Tongue (tissue), 2 donors: ENCODE data around the gene ZNF280A. TPM values are rescaled to one million over a fixed set of nuclear protein-coding genes. Genes with fewer than 3 reads are reported as not detected.
"Not testable (repeated sequence)": the region's sequence is repeated elsewhere in the genome, so short reads cannot be mapped to it uniquely, and the experiment has no call there.

Source experiments
- DNase-seq: peaks from one replicate; pipeline ENCODE4 v3.0.0-alpha.2; 2015
- total RNA-seq: library from RNA; depleted of rRNA; stranded (reverse); fragments of >200 nt; gene quantifications from one replicate; pipeline ENCODE4 v1.2.3, GENCODE V29; 2014

ZNF280A gene
- total RNA-seq, 1 donor from 2014 or later, result not detected

- DNase-seq, result not testable (repeated sequence)
These were observed 9.2 kb downstream of the ZNF280A start for GRCh38 chr22:22510833-22511232.

DNA sequence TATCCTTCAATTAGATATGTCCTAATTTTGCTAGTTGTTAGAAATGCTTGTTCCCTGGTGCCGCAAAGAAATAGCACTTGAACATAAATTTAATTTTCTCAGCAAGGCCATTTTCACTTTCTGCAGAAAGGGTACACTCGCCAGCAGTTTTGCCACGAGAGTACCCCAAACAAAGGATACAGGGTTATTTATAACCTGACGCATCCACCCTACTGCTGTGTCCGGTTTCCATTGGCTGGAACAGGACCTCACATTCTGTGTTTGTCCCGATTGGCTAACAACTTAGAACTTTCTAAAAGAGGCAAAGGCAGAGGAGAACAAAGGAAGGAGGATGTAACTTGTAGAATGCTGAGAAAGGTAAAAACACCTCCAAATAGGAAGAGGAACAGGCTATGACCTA lies 10.2 kb downstream of the ZNF280A start:
- DNase-seq, result not testable (repeated sequence)

GRCh38 chr22:22508274-22509176 lies 11.5 kb downstream of the ZNF280A start, which contains the start of gene ZNF280B:
ZNF280B (minus strand) TSS chr22:22508742; CDS start chr22:22489398, 19,344 bp downstream.
- DNase-seq, result peak; percentile 89

- no peak for DNase-seq
These were observed 12.3 kb downstream of the ZNF280A start for GRCh38 chr22:22507743-22508273.

- DNase-seq, result no peak
These were observed 13.3 kb downstream of the ZNF280A start for GRCh38 chr22:22506736-22507135.

DNA sequence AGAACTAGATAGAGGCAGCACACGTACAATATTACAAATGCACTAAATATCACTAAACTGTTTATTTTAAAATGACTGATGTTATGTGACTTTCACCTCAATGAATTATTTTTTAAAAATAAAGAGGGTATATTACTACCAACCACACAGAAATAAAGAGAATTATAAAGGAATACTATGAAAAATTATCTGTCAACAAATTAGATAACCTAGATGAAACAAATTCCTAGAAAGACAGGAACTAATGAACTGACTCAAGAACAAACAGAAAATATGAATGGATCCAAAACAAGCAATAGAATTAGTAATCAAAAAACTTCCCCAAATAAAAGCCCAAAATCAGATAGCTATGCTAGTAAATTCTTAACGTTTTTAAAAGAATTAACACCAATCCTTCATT lies 21.8 kb downstream of the ZNF280A start:
- DNase-seq, result no peak

- DNase-seq, result not testable (repeated sequence)
These were observed 28.5 kb downstream of the ZNF280A start for GRCh38 chr22:22491589-22491988.

DNA sequence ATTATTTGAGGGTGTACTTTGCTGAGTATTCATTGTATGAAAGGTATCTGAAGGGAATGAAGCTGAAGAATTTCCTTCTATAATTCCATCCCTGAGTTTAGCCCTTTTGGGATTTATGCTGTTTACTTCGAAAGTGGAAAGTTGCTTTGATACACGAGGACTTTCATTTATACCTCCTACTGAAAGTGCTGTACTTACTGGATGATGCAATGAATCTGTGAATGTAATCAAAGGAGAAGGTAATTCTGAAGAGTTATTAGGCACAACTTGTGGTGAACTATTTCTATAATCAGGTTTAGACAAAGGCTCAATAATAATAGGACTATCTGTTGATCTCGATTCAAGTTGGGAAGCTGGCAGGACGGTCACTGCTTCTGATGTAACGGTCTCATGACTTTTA lies 31.3 kb downstream of the ZNF280A start:
- DNase-seq, result no peak

DNA sequence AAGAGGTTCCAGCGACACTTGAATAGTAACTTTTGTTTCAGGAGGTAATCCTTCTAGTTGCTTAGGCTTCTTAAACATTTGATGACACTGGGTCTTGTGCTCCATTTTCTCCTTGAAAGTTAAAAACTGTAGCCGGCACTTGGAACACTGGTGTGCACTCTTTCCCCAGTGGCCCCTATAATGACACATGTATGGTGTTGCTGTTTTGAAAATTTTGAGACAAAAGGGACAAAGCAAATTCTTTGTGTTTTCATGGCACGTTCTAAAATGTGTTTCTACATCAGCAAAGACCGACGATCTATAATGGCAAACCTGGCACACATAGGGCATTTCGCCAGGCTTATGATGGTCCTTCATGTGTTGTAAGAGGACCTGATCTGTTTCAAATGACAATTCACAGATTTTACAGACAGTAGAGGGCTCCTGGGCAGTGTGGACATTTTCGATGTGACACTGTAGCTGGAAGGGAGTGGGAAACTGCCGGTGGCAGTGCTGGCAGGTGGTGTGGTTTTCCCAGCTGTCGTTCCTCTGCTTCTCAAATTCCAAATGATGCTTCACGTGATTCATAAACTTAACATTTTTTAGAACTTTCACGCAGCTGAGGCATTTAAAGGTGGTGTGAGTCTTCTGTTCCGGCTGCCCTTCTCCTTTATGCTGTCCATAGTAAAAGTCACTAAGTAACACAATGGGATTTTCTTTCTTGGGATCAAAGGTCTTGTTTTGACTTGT lies 32.0 kb downstream of the ZNF280A start:
- peak; percentile 43 for DNase-seq

GRCh38 chr22:22487059-22487458 lies 33.0 kb downstream of the ZNF280A start:
- no peak for DNase-seq

GRCh38 chr22:22486132-22486899 lies 33.8 kb downstream of the ZNF280A start:
- DNase-seq, result no peak

DNA sequence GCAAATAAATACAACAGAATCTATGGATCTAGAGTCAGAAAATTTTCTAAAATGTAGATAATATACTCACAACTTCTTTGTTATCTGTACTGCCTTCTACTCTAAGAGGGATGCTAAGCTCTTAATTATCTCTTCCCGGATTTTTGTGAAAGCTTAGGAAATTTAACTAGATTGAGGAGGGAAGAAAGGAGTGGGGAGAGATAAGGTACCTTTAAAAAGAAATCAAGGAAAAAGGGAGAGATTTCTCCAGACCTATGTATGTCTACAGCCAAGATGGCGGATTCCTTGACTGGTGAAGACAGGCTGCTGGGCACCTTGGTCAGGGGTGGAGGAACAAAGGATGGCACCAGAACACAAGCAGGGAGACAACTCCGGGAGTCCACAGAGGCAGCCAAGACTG lies 34.5 kb downstream of the ZNF280A start:
- DNase-seq, result no peak

- DNase-seq, result no peak
These were observed 36.0 kb downstream of the ZNF280A start for GRCh38 chr22:22484023-22484422.

DNA sequence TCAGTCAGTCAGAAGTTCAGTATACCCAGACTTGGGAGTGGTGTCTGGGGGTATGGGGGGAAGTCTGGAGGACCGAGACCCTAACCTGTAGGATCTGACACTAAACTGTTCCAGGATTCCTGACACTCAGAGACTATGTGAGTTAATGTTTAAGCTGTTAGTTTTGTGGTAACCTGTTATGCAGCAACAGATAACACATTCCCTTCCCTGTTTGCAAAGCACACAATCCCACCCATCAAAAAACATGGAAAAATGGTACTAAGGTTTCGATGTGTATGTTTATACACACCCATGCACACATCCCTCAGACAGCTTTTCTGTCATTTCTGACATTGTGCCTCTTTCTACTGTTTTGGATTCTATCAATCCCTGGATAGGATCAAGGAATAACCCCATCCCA lies 39.1 kb downstream of the ZNF280A start:
- no peak for DNase-seq

GRCh38 chr22:22479999-22480532 lies 40.0 kb downstream of the ZNF280A start:
- DNase-seq, result no peak

- DNase-seq, result no peak
These were observed 41.0 kb downstream of the ZNF280A start for GRCh38 chr22:22479116-22479515.

DNA sequence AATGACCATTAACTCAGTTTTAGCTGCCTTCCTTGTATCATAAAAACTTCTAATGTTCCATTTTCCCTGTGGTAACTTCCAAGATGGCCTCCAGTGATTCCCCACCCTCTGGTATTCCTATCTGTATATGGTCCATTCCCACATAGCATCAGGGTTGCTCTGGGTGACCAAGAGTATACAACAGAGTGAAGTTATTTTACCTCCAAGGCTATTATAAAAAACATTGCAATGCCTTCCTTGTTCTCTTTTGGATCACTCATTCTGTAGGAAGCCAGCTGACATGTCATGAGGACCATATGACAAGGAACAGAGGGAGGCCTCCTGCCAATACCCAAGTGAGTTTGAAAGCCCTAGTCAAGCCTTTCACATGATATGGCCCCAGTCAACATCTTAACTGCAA lies 41.6 kb downstream of the ZNF280A start:
- no peak for DNase-seq

DNA sequence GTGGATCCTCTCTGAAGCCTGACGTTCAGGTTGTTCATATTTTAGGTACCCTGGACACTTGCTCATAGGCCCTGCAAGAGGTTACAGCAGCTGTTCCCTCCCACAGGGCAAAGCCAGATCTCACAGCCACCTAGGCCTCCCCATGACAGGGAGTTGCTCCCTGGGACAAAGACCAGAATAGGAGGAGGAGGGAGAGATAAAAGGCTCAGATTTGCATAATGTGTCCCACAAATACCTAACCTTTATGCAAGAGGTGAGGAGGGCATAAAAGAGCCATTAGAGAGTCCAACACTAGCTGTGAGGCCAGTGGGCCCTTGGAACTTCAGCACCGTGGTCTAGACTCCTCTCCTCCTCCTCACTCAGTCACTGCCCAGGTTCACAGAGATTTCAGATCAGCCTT lies 45.3 kb downstream of the ZNF280A start:
- DNase-seq, result no peak

- not testable (repeated sequence) for DNase-seq
These were observed 49.0 kb downstream of the ZNF280A start for GRCh38 chr22:22471104-22471503.

GRCh38 chr22:22469527-22469926 lies 50.5 kb downstream of the ZNF280A start:
- DNase-seq, result no peak

- not testable (repeated sequence) for DNase-seq
These were observed 51.1 kb downstream of the ZNF280A start for GRCh38 chr22:22468794-22469469.
